Measurements from ENCODE around the gene LPCAT2. TPM values are rescaled to one million over a fixed set of nuclear protein-coding genes. Genes with fewer than 3 reads are reported as not detected.

Gene LPCAT2
- total and polyA plus RNA-seq, 2 of the 13 experiments (the other 11 are each of a cell fraction or from before 2014, with no cell fraction given) = 9.9 to 17.6 TPM

DNA sequence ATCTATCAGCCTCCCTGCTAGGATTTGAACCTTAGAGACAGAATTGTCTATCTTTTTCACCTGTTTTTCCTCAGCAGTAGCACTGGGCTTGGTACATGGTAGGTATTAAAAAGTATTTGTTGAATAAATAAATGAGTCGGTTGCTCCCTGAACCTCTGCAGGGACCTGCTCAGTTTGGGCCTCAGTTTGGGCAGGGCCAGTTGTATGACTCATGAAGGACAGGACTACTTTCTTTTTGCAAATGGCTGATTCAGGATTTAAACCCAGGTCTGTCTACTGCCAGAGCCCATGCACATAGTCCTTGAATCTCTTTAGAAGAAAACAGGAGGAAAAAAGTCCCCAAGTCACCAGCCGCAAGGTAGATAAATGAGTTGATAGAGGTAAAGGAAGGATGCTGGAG is 26.8 kb upstream of the LPCAT2 start:
- Histone ChIP-seq H3K4me2 (ENCODE audit: low read depth, low read length) (no peak overlapping the region), H3K9ac (ENCODE audit: insufficient read depth, low read depth, low read length) (no peak overlapping the region), H3K9me3 (ENCODE audit: low read length) (no peaks in the 10 kb centered on the region), H3K27me3 (ENCODE audit: control insufficient read depth in 1 of 2, insufficient read depth in 2 of 2, low read length in 2 of 2) (peaks cover 4 to 39% of the 10 kb centered on the region in 2 experiments; a peak in 4 of 5 replicates), H3K36me3 (replicated peaks in 1 of 2; ENCODE audit: control insufficient read depth in 1 of 2, insufficient read depth in 2 of 2, low read length in 2 of 2) (no peaks in the 10 kb centered on the region), H2AFZ (ENCODE audit: low read length) (no peak overlapping the region), H3K79me2 (ENCODE audit: insufficient read depth, low read length) (no peaks in the 10 kb centered on the region), H4K20me1 (ENCODE audit: insufficient read depth, low read length) (no peaks in the 10 kb centered on the region), H3K27ac (ENCODE audit: extremely low read length, insufficient read depth, low read length) (no peak overlapping the region), H3K4me3 (replicated peaks in 1 of 3; ENCODE audit: insufficient read depth in 1 of 3, low read depth in 2 of 3, low read length in 3 of 3) (no peak overlapping the region), H3K4me1 (ENCODE audit: insufficient read depth, low read length) (peaks cover 15% of the 10 kb centered on the region)
- intact Hi-C loops (cut with micrococcal nuclease; ENCODE audit: unreplicated experiment) (no loop called here), in situ Hi-C loops (cut with HindIII; ENCODE audit: extremely low pct_ligation_motif_present, low pct_unique_long_range_greater_than_20kb) (no loop called here)
- DNase-seq (ENCODE audit: low spot score) (no peak), FAIRE-seq (no peak), ATAC-seq (no peak)
- no TSS peak for BruUV-seq (replicated peaks)
- 55% methylated on average over 2 of the region's 2 CpGs for WGBS (ENCODE audit: low lambda C conversion rate)
- CTCF ChIA-PET (ENCODE audit: low intra/inter-chr PET ratio, low total read pairs) = no interaction called here
- POLR2A ChIA-PET = no interaction called here
- TF ChIP-seq, protein P1, sequence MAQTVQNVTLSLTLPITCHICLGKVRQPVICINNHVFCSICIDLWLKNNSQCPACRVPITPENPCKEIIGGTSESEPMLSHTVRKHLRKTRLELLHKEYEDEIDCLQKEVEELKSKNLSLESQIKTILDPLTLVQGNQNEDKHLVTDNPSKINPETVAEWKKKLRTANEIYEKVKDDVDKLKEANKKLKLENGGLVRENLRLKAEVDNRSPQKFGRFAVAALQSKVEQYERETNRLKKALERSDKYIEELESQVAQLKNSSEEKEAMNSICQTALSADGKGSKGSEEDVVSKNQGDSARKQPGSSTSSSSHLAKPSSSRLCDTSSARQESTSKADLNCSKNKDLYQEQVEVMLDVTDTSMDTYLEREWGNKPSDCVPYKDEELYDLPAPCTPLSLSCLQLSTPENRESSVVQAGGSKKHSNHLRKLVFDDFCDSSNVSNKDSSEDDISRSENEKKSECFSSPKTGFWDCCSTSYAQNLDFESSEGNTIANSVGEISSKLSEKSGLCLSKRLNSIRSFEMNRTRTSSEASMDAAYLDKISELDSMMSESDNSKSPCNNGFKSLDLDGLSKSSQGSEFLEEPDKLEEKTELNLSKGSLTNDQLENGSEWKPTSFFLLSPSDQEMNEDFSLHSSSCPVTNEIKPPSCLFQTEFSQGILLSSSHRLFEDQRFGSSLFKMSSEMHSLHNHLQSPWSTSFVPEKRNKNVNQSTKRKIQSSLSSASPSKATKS (CRISPR knock-in tag; IDR thresholded peaks at IDR 0.05) = no peak
- TF ChIP-seq ZNF224 (CRISPR knock-in tag; IDR thresholded peaks at IDR 0.05) = no peak
- no peak for TF ChIP-seq ZNF879 (CRISPR knock-in tag; IDR thresholded peaks at IDR 0.05)
- TF ChIP-seq SMYD3 (CRISPR knock-in tag; IDR thresholded peaks at IDR 0.05) = no peak
- TF ChIP-seq ZNF781 (CRISPR knock-in tag; IDR thresholded peaks at IDR 0.05; ENCODE audit: borderline replicate concordance, not compliant biosample characterization) = no peak
- no peak for TF ChIP-seq PAWR (CRISPR knock-in tag; IDR thresholded peaks at IDR 0.05; ENCODE audit: borderline replicate concordance)
- no peak for TF ChIP-seq ZNF570 (CRISPR knock-in tag; IDR thresholded peaks at IDR 0.05; ENCODE audit: borderline replicate concordance)
- TF ChIP-seq, protein P2, sequence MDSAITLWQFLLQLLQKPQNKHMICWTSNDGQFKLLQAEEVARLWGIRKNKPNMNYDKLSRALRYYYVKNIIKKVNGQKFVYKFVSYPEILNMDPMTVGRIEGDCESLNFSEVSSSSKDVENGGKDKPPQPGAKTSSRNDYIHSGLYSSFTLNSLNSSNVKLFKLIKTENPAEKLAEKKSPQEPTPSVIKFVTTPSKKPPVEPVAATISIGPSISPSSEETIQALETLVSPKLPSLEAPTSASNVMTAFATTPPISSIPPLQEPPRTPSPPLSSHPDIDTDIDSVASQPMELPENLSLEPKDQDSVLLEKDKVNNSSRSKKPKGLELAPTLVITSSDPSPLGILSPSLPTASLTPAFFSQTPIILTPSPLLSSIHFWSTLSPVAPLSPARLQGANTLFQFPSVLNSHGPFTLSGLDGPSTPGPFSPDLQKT (CRISPR knock-in tag; IDR thresholded peaks at IDR 0.05; ENCODE audit: borderline replicate concordance) = no peak
- no peak for TF ChIP-seq ZNF235 (CRISPR knock-in tag; IDR thresholded peaks at IDR 0.05; ENCODE audit: borderline replicate concordance)
- TF ChIP-seq ZNF180 (CRISPR knock-in tag; IDR thresholded peaks at IDR 0.05; ENCODE audit: borderline replicate concordance, low read depth) = no peak
- TF ChIP-seq MLLT10 (CRISPR knock-in tag; IDR thresholded peaks at IDR 0.05) = no peak
- TF ChIP-seq, protein P3, sequence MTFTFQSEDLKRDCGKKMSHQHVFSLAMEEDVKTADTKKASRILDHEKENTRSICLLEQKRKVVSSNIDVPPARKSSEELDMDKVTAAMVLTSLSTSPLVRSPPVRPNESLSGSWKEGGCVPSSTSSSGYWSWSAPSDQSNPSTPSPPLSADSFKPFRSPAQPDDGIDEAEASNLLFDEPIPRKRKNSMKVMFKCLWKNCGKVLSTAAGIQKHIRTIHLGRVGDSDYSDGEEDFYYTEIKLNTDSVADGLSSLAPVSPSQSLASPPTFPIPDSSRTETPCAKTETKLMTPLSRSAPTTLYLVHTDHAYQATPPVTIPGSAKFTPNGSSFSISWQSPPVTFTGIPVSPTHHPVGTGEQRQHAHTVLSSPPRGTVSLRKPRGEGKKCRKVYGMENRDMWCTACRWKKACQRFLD (CRISPR knock-in tag; IDR thresholded peaks at IDR 0.05; ENCODE audit: borderline replicate concordance) = no peak
- TF ChIP-seq, protein P4, sequence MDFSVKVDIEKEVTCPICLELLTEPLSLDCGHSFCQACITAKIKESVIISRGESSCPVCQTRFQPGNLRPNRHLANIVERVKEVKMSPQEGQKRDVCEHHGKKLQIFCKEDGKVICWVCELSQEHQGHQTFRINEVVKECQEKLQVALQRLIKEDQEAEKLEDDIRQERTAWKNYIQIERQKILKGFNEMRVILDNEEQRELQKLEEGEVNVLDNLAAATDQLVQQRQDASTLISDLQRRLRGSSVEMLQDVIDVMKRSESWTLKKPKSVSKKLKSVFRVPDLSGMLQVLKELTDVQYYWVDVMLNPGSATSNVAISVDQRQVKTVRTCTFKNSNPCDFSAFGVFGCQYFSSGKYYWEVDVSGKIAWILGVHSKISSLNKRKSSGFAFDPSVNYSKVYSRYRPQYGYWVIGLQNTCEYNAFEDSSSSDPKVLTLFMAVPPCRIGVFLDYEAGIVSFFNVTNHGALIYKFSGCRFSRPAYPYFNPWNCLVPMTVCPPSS (IDR thresholded peaks at IDR 0.05) = no peak
- no peak for TF ChIP-seq ZBTB38 (CRISPR knock-in tag; IDR thresholded peaks at IDR 0.05)
- TF ChIP-seq RARG (CRISPR knock-in tag; IDR thresholded peaks at IDR 0.05; ENCODE audit: low read depth) = no peak
- TF ChIP-seq, protein P5, sequence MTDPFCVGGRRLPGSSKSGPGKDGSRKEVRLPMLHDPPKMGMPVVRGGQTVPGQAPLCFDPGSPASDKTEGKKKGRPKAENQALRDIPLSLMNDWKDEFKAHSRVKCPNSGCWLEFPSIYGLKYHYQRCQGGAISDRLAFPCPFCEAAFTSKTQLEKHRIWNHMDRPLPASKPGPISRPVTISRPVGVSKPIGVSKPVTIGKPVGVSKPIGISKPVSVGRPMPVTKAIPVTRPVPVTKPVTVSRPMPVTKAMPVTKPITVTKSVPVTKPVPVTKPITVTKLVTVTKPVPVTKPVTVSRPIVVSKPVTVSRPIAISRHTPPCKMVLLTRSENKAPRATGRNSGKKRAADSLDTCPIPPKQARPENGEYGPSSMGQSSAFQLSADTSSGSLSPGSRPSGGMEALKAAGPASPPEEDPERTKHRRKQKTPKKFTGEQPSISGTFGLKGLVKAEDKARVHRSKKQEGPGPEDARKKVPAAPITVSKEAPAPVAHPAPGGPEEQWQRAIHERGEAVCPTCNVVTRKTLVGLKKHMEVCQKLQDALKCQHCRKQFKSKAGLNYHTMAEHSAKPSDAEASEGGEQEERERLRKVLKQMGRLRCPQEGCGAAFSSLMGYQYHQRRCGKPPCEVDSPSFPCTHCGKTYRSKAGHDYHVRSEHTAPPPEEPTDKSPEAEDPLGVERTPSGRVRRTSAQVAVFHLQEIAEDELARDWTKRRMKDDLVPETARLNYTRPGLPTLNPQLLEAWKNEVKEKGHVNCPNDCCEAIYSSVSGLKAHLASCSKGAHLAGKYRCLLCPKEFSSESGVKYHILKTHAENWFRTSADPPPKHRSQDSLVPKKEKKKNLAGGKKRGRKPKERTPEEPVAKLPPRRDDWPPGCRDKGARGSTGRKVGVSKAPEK (CRISPR knock-in tag; IDR thresholded peaks at IDR 0.05; ENCODE audit: borderline replicate concordance) = no peak
- no peak for TF ChIP-seq HDAC6 (IDR thresholded peaks at IDR 0.05; ENCODE audit: low read depth, low read length)

All from HepG2 (cell line).